WTC11 (cell line): Measurements from ENCODE around the gene AGAP5. TPM values are rescaled to one million over a fixed set of nuclear protein-coding genes. Genes with fewer than 3 reads are reported as not detected.
A peak's percentile ranks its signal among the peaks of the same experiment; 100 is the strongest.

Experiments used
- AFF4 ChIP-seq: sonication (generic); formaldehyde crosslinking; IDR thresholded peaks from 2 replicates; pipeline ENCODE4 v1.8.1; 2023; ENCODE audit warnings: mild to moderate bottlenecking, missing genetic modification reagents, borderline replicate concordance
- ARID4B ChIP-seq: sonication (generic); formaldehyde crosslinking; IDR thresholded peaks from 2 replicates; pipeline ENCODE4 v1.8.0; 2023; ENCODE audit warnings: missing genetic modification reagents, mild to moderate bottlenecking, borderline replicate concordance
- ATF6 ChIP-seq: sonication (generic); formaldehyde crosslinking; IDR thresholded peaks from 2 replicates; pipeline ENCODE4 v1.8.1; 2023; ENCODE audit warnings: mild to moderate bottlenecking, missing genetic modification reagents
- CBFB ChIP-seq: sonication (generic); formaldehyde crosslinking; IDR thresholded peaks from 2 replicates; pipeline ENCODE4 v1.8.1; 2022; ENCODE audit warnings: mild to moderate bottlenecking, low read depth, missing genetic modification reagents
- CREB1 ChIP-seq: sonication (generic); formaldehyde crosslinking; IDR thresholded peaks from 2 replicates; pipeline ENCODE4 v1.8.0; 2023; ENCODE audit warnings: mild to moderate bottlenecking, missing genetic modification reagents
- CTCF ChIP-seq: fragments of 200-600 bp; IDR thresholded peaks from 2 replicates; pipeline ENCODE4 v1.8.0; 2022; ENCODE audit warnings: antibody characterized with exemption
- ETV6 ChIP-seq: sonication (generic); formaldehyde crosslinking; IDR thresholded peaks from 2 replicates; pipeline ENCODE4 v1.8.1; 2022; ENCODE audit warnings: mild to moderate bottlenecking, missing genetic modification reagents
- FOXK1 ChIP-seq: sonication (generic); formaldehyde crosslinking; IDR thresholded peaks from 2 replicates; pipeline ENCODE4 v1.8.0; 2022; ENCODE audit warnings: mild to moderate bottlenecking, moderate library complexity, missing genetic modification reagents
- GABPB1 ChIP-seq: sonication (generic); formaldehyde crosslinking; IDR thresholded peaks from 2 replicates; pipeline ENCODE4 v1.8.1; 2023; ENCODE audit warnings: mild to moderate bottlenecking, missing genetic modification reagents
- KAT7 ChIP-seq: sonication (generic); formaldehyde crosslinking; IDR thresholded peaks from 2 replicates; pipeline ENCODE4 v1.8.1; 2023; ENCODE audit warnings: missing genetic modification reagents, mild to moderate bottlenecking, borderline replicate concordance
- MYBL2 ChIP-seq: sonication (generic); formaldehyde crosslinking; IDR thresholded peaks from 2 replicates; pipeline ENCODE4 v1.8.1; 2023; ENCODE audit warnings: mild to moderate bottlenecking, moderate library complexity, missing genetic modification reagents
- NFATC4 ChIP-seq: fragments of 250-450 bp; sonication (Bioruptor Pico); IDR thresholded peaks from 2 replicates; pipeline ENCODE4 v1.9.0; 2021; ENCODE audit warnings: mild to moderate bottlenecking
- NFE2L1 ChIP-seq: sonication (generic); formaldehyde crosslinking; IDR thresholded peaks from 2 replicates; pipeline ENCODE4 v1.8.1; 2023; ENCODE audit warnings: missing genetic modification reagents
- NFYB ChIP-seq: sonication (generic); formaldehyde crosslinking; conservative IDR thresholded peaks from 2 replicates; pipeline ENCODE4 v1.8.0; 2022; ENCODE audit warnings: low read depth, missing genetic modification reagents
- SP1 ChIP-seq: sonication (generic); formaldehyde crosslinking; conservative IDR thresholded peaks from 2 replicates; pipeline ENCODE4 v1.8.1; 2022; ENCODE audit warnings: missing genetic modification reagents
- STAT6 ChIP-seq: sonication (generic); formaldehyde crosslinking; conservative IDR thresholded peaks from 2 replicates; pipeline ENCODE4 v1.8.1; 2023; ENCODE audit warnings: mild to moderate bottlenecking, low read depth, missing genetic modification reagents, moderate library complexity
- ZBTB21 ChIP-seq: sonication (generic); formaldehyde crosslinking; IDR thresholded peaks from 2 replicates; pipeline ENCODE4 v1.8.1; 2023; ENCODE audit warnings: mild to moderate bottlenecking, missing genetic modification reagents, borderline replicate concordance
- ZNF232 ChIP-seq: sonication (generic); formaldehyde crosslinking; IDR thresholded peaks from 2 replicates; pipeline ENCODE4 v1.8.0; 2022; ENCODE audit warnings: mild to moderate bottlenecking, missing genetic modification reagents
- ZNF423 ChIP-seq: fragments of 250-450 bp; sonication (Bioruptor Pico); IDR thresholded peaks from 2 replicates; pipeline ENCODE4 v2.1.2; 2022; ENCODE audit warnings: mild to moderate bottlenecking, moderate library complexity
- ZSCAN18 ChIP-seq: fragments of 250-450 bp; sonication (Bioruptor Pico); IDR thresholded peaks from 2 replicates; pipeline ENCODE4 v2.1.2; 2022; ENCODE audit warnings: mild to moderate bottlenecking, moderate library complexity
- total RNA-seq: library from RNA; stranded (reverse); gene quantifications from 3 replicates; pipeline ENCODE4 v1.2.3, GENCODE V29; 2021

Gene AGAP5
- total RNA-seq, 1 experiment from 2014 or later, result 7.5 TPM

GRCh38 chr10:73625884-73626752 is 71.8 kb downstream of the AGAP5 start (continued):
- 0 out of 2 replicates have a peak, but pooled peaks have one; percentile 37 for TF ChIP-seq ZNF232 (CRISPR knock-in tag)
- no peak for TF ChIP-seq CTCF
- TF ChIP-seq KAT7 (CRISPR knock-in tag), result no peak
- 0 out of 2 replicates have a peak, but pooled peaks have one; percentile 50 for TF ChIP-seq MYBL2
- TF ChIP-seq ARID4B (CRISPR knock-in tag), result no peak
- no peak for TF ChIP-seq NFYB (CRISPR knock-in tag)
- no peak for TF ChIP-seq ZNF423
- no peak for TF ChIP-seq STAT6 (CRISPR knock-in tag)
- TF ChIP-seq AFF4, result no peak
- TF ChIP-seq ZBTB21 (CRISPR knock-in tag), result no peak
- 0 out of 2 replicates have a peak, but pooled peaks have one; percentile 30 for TF ChIP-seq CREB1 (CRISPR knock-in tag)
- peak; percentile 55 for TF ChIP-seq SP1 (CRISPR knock-in tag)
- no peak for TF ChIP-seq ZSCAN18
- no peak for TF ChIP-seq ATF6 (CRISPR knock-in tag)
- no peak for TF ChIP-seq NFATC4
- no peak for TF ChIP-seq CBFB (CRISPR knock-in tag)
- no peak for TF ChIP-seq ETV6 (CRISPR knock-in tag)
- 0 out of 2 replicates have a peak, but pooled peaks have one; percentile 21 for TF ChIP-seq GABPB1 (CRISPR knock-in tag)
- peak; percentile 28; the same call in 1 of the 2 replicates for TF ChIP-seq NFE2L1
- TF ChIP-seq FOXK1, result 0 out of 2 replicates have a peak, but pooled peaks have one; percentile 48
